GM12892 (cell line): ENCODE measurements around the gene IMMP2L.

Source experiments
- POLR2A ChIP-seq: IDR thresholded peaks from 2 replicates; pipeline ENCODE4 v1.6.1; 2011; ENCODE audit warnings: low read depth, low read length, control low read depth
- POLR2AphosphoS5 ChIP-seq: IDR thresholded peaks from 2 replicates; pipeline ENCODE4 v1.6.1; 2011; ENCODE audit warnings: low read depth, low read length, control low read depth
- TAF1 ChIP-seq: IDR thresholded peaks from 2 replicates; pipeline ENCODE4 v1.6.1; 2011; ENCODE audit warnings: low read depth, mild to moderate bottlenecking, control low read depth, low read length, borderline replicate concordance

- no peak for TF ChIP-seq POLR2A
- no peak for TF ChIP-seq POLR2AphosphoS5
- no peak for TF ChIP-seq TAF1
Observed at GRCh38 chr7:110669410-110669809, 892.9 kb downstream of the IMMP2L start.
